ENCODE data around the gene MSANTD7.
"Not testable (repeated sequence)": the region's sequence is repeated elsewhere in the genome, so short reads cannot be mapped to it uniquely, and the experiment has no call there.

MSANTD7 gene
- total RNA-seq = 46.1 to 55.2 reads per million in 2 donors

DNA sequence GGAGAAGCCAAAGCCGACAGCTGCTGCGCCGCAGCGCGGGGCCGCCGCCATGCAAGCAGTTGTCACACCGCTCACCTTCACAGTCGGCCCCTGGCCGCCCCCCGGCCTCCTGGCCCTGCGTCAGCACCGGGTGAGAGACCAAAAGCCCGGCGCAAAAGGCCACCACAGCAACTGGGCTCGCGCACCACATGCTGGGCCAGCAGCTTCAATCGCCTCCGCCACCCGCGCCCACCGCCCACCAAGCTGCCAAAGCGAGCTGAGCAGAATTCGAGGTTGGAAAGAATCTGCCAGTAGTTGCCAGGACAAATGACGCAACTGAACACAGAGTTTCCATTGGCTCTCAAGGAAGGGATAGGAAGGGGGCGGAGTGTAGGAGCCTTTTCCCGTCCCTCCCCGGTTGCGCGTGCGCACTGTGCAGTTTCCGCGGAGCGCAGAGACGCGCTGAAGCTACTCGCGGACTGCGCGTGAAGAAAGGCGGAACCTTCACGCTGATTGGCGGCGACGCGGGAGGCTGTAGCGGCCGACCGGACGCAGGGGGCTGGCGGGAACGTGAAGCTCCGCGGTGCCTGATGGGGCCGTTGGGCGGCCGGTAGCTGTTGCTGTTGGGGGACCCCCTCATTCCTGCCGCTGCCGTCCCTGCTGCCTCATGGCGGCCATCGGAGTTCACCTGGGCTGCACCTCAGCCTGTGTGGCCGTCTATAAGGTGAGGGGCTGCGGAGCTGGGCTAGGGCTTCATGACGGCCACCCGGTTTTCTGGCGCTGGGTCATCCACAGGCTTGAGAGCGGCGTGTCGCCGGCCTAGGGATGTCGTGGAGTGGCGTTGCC is at the start of gene MSANTD7, which contains the start of the genes CDNF and HSPA14:
MSANTD7 (plus strand) TSS at position 550 of the 825 bp plus-strand sequence. CDS start 3,979 bp downstream, outside the sequence.
CDNF (minus strand) TSS at position 281 of the 825 bp plus-strand sequence; CDS start at position 190, 91 bp downstream.
HSPA14 (plus strand) TSS at position 550 of the 825 bp plus-strand sequence; CDS start at position 647, 97 bp downstream.
- peak; percentile 99 for DNase-seq

DNA sequence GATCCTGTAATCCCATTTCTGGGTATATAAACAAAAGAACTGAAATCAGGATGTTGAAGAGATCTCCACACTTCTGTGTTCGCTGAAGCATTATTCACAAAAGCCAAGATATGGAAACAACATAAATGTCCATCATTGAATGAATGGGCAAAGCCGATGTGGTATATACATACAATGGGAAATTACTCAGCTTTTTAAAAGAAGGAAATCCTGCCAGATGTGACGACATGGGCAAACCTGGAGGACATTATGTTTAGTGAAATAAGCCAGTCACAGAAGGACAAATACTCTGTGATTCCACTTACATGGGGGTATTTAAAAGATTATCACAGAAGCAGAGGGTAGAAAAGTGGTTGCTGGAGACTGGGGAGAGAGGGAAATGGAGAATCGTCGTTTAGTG is 39.5 kb upstream of the MSANTD7 start:
- no peak for DNase-seq

DNA sequence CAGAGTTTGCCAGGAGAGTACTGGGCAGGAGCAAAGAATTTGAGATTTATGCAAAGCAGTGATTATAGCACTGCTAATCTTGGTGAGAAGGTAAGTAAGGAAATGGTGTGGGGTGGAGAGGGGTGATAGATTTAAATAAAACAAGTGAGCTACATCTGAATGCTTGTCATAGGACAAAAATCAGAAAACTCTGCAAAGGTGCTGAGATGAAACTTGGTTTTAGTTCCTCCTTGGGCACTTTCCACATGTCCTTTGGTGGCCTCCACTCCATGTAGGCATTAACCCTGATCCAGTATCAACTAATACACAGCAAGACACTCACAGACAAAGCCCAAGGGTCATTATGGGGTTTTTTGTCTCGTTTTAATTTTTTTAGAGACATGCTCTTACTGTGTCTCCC is 37.7 kb upstream of the MSANTD7 start:
- DNase-seq = no peak

GRCh38 chr10:14801723-14802122 is 36.4 kb upstream of the MSANTD7 start:
- no peak for DNase-seq

DNA sequence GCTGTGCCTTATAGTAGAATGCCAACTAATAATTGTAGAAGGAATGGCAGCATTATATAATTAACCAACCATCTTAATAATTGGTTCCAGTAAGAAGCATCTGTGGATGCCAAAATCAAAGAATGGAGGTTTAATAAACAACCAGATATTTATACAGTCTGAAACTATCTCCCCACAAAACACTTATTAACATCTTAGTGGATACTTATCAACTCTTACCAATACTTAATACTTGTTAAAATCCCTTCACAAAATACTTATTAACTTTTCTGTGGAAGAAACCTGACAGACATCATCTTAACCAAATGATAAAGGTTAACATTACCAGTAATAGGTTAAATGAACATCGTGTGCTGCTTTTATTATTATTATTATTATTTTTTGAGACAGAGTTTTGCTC is 34.3 kb upstream of the MSANTD7 start:
- DNase-seq = no peak

DNA sequence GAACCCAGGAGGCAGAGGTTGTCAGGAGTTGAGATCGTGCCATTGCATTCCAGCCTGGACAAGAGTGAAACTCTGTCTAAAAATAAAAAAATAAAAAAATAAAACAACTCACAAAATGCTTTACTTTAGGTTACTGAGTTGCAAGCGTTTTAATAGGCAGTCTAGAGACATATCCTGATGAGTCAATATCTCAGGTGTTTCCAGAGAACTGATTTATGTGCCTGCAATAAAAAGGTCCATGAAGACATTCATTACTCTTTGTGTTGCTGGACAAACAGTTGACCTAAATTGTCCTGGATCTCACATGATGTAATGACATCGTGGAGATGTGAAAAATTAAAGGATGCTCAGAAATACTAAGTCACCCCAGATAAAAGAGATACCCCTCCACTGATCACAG is 31.8 kb upstream of the MSANTD7 start:
- DNase-seq = no peak

GRCh38 chr10:14810969-14811953 is 26.8 kb upstream of the MSANTD7 start:
- DNase-seq = no peak

DNA sequence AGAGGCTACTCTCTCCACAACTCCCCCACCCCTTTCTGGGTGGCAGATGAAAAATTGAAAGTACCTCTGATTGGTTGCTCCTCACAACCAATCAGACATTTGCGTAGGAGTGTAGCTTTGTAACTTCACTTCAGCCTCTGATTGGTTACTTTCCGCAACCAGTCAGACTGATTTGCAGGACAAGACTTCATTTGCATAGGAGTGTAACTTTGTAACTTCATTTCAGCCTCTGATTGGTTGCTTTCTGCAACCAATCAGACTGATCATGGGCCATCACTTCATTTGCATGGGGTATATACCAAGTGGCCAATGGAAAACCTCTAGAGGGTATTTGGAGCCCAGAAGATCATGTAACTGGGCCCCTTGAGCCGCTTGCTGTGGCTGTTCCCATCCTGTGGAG is 25.8 kb upstream of the MSANTD7 start:
- DNase-seq = peak in 1 of 5 experiments; percentile 51

DNA sequence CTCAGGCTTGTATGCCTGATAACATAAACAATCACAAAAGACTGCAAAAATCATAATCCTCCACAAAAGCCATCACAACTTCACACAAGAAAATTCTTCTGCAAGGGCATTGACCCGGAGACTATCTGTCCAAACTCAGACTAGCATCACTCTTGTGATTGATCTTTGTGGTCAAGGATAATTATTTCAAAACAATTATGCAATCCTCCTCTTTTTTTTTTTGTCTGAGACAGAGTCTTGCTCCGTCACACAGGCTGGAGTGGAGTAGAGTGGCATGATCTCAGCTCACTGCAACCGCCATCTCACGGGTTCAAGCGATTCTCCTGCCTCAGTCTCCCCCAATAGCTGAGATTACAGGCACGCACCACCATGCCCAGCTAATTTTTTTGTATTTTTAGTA is 22.4 kb upstream of the MSANTD7 start:
- DNase-seq = no peak

DNA sequence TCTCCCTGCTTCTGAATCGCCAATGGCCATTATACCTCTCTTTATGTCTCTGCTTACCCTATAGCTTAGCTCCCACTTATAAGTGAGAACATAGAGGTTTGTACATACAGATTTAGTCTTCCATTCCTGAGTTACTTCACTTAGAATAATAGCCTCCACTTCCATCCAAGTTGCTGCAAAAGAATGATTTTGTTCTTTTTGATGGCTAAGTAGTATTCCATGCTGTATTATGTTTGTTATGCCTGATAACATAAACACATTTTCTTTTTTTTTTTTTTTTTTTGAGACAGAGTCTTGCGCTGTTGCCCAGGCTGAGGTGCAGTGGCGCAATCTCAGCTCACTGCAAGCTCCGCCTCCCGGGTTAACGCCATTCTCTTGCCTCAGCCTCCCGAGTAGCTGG is 21.4 kb upstream of the MSANTD7 start:
- DNase-seq = not testable (repeated sequence)

DNA sequence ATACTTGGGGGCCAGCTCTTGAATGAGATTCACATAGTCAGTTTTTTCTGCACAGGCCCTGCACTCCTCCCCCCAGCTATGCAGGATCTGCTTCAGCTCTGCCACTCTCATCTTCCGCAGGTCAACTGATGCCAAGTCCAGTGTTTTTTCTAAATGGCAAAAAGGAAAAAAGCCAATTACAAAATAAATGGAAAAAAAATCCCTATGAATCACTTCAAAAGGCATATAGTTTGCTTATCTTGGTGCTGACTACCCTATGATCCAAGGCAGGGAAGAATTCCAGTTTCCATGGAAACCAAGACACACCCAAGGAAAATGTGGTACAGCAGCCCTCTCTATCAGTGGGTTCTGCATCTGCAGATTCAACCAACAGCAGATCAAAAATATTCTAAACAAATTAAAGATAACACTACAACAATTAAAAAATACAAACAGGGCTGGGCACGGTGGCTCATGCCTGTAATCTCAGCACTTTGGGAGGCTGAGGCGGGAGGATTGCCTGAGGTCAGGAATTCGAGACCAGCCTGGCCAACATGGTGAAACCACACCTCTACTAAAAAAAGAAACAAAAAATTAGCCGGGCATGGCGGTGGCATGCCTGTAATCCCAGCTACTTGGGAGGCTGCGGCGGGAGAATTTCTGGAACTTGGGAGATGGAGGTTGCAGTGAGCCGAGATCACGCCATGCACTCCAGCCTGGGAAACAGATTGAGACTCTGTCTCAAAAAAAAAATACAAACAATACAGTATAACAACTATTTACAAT is 17.9 kb upstream of the MSANTD7 start:
- DNase-seq = no peak

DNA sequence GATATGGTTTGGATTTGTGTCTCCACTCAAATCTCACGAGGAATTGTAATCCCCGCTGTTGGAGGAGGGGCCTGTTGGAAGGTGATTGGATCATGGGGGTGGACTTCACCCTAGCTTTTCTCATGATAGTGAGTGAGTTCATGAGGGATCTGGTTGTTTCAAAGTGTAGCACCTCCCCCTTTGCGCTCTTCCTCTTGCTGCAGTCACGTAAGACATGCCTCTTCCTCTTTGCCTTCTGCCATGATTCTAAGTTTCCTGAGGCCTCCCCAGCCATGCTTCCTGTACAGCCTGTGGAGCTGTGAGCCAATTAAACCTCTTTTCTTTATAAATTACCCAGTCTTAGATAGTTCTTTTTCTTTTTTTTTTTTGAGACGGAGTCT is 17.3 kb upstream of the MSANTD7 start:
- no peak for DNase-seq

DNA sequence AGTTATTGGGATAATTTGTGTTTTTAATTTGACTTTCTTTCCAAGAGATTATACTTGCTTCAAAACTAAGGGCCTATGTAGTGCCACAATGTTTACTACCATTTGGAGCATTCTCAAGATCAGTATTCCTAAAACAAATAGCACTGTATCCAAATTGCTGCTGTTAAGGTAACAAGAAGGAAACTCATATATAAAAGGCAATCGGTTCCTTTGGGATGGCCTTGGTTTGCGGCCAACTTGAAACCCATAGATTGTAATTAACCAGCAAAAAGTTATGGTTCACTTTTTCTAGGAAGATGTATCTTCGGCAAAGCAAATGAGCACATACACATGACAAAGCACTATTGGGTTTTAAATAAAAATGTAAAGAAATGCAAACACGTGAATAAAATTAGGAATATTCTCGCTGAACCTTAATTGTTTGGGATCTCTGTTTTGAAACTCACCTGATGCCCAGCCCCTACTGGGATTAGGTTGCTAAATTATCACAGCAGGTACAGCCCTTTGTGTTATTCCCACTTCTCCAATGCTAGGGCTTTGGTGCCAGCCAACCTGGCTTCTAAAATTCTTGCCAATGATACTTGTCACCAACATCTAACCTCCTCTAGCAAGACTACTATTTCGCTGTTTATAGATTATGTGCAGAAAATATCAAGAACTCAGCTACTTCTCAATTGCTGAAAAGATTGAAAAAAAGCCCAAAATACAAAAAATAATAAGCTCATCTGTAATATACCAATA is 16.3 kb upstream of the MSANTD7 start:
- no peak for DNase-seq

GRCh38 chr10:14822879-14823755 is 15.0 kb upstream of the MSANTD7 start:
- peak in 3 of 5 experiments; percentile 11 to 57 (median 14) for DNase-seq

GRCh38 chr10:14823966-14824365 is 14.1 kb upstream of the MSANTD7 start:
- DNase-seq = no peak

- no peak for DNase-seq
Measured at GRCh38 chr10:14826076-14826829, 11.9 kb upstream of the MSANTD7 start.

- DNase-seq = no peak
Measured at GRCh38 chr10:14833106-14833505, 5.0 kb upstream of the MSANTD7 start.

GRCh38 chr10:14836208-14836607 is 1.9 kb upstream of the MSANTD7 start:
- no peak for DNase-seq

DNA sequence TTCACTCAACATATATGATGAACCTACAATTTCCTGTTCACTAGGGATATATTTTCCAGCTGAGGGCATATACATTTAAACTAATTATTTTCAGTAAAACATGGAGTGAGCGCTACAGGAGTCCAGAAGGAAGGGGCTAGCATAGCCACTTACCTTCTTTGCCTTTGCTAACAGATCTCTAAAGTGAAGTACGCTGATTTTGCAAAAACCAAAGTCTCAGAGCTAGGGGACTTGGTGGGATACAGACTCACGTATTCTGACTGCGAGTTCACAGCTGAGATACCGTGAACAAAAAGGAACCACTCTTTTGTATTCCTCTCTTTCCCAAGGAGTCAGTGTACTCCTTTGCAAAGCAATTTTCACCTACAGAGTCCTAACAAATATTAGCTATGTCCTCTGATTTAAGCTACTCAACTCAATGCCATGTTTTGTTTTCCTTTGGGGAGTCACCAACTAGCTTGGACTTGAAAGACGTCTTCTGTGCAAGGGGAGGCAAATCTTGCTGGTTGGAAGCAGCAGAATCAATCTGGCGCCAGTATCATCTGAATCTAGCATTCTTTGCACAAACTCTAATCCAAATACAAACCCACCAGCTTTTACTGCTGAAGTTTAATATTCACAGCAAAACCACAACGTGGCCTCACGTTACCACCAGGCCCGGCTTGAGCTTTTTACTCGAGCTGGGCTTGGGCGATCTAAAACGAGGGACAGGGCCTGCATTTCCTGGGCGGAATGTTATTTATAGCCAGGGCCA is 926 bp upstream of the MSANTD7 start:
- DNase-seq = no peak
